Loucy (cell line): ENCODE results near the gene PUDP.
"Not testable (repeated sequence)": the region's sequence is repeated elsewhere in the genome, so short reads cannot be mapped to it uniquely, and the experiment has no call there.

ENCODE experiments used
- H2AFZ ChIP-seq: fragments of 200-600 bp; sonication (generic); 2 replicates; pipeline ENCODE4 v1.6.0; 2016; ENCODE audit warnings: antibody characterized with exemption, mild to moderate bottlenecking, low read length, moderate library complexity
- H3F3A ChIP-seq: fragments of 200-600 bp; 2 replicates; pipeline ENCODE4 v1.6.0; 2016; ENCODE audit warnings: antibody characterized with exemption, low read depth, mild to moderate bottlenecking
- H3K27me3 ChIP-seq: fragments of 200-600 bp; sonication (generic); 2 replicates; pipeline ENCODE4 v1.6.1; 2014; ENCODE audit warnings: low read length, mild to moderate bottlenecking; ENCODE audit not compliant: insufficient read depth, poor library complexity, severe bottlenecking
- H3K36me3 ChIP-seq: fragments of 200-600 bp; sonication (generic); 2 replicates; pipeline ENCODE4 v1.6.1; 2016; ENCODE audit warnings: low read length; ENCODE audit not compliant: insufficient read depth
- H3K4me1 ChIP-seq: fragments of 200-600 bp; sonication (generic); 2 replicates; pipeline ENCODE4 v1.5.1; 2014; ENCODE audit warnings: low read length, mild to moderate bottlenecking; ENCODE audit not compliant: insufficient read depth, poor library complexity, severe bottlenecking
- H3K4me2 ChIP-seq: fragments of 200-600 bp; sonication (generic); 2 replicates; pipeline ENCODE4 v1.6.0; 2014; ENCODE audit warnings: antibody characterized with exemption, low read length, low read depth, mild to moderate bottlenecking; ENCODE audit not compliant: poor library complexity, severe bottlenecking
- H3K4me3 ChIP-seq: fragments of 200-600 bp; sonication (generic); 2 replicates; pipeline ENCODE4 v1.5.1; 2014; ENCODE audit warnings: low read length, mild to moderate bottlenecking, mixed read lengths; ENCODE audit not compliant: poor library complexity, severe bottlenecking
- H3K79me2 ChIP-seq: fragments of 200-600 bp; sonication (generic); 2 replicates; pipeline ENCODE4 v1.6.1; 2014; ENCODE audit warnings: low read length; ENCODE audit not compliant: insufficient read depth
- H3K9ac ChIP-seq: fragments of 200-600 bp; sonication (generic); 2 replicates; pipeline ENCODE4 v1.6.0; 2014; ENCODE audit warnings: mild to moderate bottlenecking, low read depth, low read length, moderate library complexity; ENCODE audit not compliant: poor library complexity, severe bottlenecking
- H3K9me2 ChIP-seq: fragments of 200-600 bp; sonication (generic); replicated peaks from 2 replicates; pipeline ENCODE4 v1.6.1; 2016; ENCODE audit warnings: low read depth, low read length, mixed read lengths
- H3K9me3 ChIP-seq: fragments of 200-600 bp; sonication (generic); 2 replicates; pipeline ENCODE4 v1.6.1; 2014; ENCODE audit warnings: mild to moderate bottlenecking, antibody characterized with exemption, low read length, low read depth; ENCODE audit not compliant: insufficient read depth
- H4K20me1 ChIP-seq: fragments of 200-600 bp; sonication (generic); 2 replicates; pipeline ENCODE4 v1.6.0; 2014; ENCODE audit warnings: antibody characterized with exemption, low read length, mild to moderate bottlenecking; ENCODE audit not compliant: insufficient read depth, poor library complexity, severe bottlenecking
- EZH2phosphoT487 ChIP-seq: fragments of 200-600 bp; IDR thresholded peaks from 2 replicates; pipeline ENCODE4 v1.6.1; 2018; ENCODE audit warnings: antibody characterized with exemption, mild to moderate bottlenecking, moderate library complexity, borderline replicate concordance
- TF ChIP-seq, protein P1 (sequence below): fragments of 200-600 bp; sonication (generic); conservative IDR thresholded peaks from 2 replicates; pipeline ENCODE4 v1.5.1; 2014; ENCODE audit warnings: mild to moderate bottlenecking, antibody characterized with exemption, low read length

PUDP gene

DNA sequence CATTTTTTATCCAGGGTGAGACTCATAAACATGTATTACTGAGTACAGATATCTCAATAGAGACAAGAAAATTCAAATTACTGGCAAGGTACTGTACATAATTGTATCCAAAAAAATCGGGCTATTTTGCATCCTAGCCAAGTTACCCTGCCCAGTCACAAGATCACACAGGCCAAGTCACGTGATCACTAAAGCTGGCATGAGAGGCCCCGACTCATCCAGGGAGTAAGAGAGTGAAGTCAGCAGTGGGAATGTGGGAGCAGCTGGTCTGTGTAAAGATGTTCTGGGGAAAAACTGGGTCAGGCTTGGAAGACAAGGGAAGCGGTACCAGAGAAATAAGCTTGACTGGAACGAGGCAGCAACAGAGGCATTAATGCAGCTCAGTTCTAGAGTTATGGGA, 119.7 kb downstream of the PUDP start:
- no peaks in the 10 kb centered on the region for H3F3A ChIP-seq
- H3K9me3 ChIP-seq: no peaks in the 10 kb centered on the region
- H4K20me1 ChIP-seq: no peaks in the 10 kb centered on the region
- H3K4me1 ChIP-seq: no peaks in the 10 kb centered on the region
- no peak overlapping the region for H3K4me3 ChIP-seq
- H3K9me2 ChIP-seq: no peaks in the 10 kb centered on the region
- TF ChIP-seq, protein P1, sequence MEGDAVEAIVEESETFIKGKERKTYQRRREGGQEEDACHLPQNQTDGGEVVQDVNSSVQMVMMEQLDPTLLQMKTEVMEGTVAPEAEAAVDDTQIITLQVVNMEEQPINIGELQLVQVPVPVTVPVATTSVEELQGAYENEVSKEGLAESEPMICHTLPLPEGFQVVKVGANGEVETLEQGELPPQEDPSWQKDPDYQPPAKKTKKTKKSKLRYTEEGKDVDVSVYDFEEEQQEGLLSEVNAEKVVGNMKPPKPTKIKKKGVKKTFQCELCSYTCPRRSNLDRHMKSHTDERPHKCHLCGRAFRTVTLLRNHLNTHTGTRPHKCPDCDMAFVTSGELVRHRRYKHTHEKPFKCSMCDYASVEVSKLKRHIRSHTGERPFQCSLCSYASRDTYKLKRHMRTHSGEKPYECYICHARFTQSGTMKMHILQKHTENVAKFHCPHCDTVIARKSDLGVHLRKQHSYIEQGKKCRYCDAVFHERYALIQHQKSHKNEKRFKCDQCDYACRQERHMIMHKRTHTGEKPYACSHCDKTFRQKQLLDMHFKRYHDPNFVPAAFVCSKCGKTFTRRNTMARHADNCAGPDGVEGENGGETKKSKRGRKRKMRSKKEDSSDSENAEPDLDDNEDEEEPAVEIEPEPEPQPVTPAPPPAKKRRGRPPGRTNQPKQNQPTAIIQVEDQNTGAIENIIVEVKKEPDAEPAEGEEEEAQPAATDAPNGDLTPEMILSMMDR: no peak
- TF ChIP-seq EZH2phosphoT487: no peak
- H3K79me2 ChIP-seq: no peaks in the 10 kb centered on the region
- no peaks in the 10 kb centered on the region for H3K27me3 ChIP-seq
- H2AFZ ChIP-seq: no peak overlapping the region
- H3K4me2 ChIP-seq: no peak overlapping the region
- no peaks in the 10 kb centered on the region for H3K36me3 ChIP-seq
- no peak overlapping the region for H3K9ac ChIP-seq

- Histone ChIP-seq H3F3A (no peaks in the 10 kb centered on the region), H4K20me1 (no peaks in the 10 kb centered on the region), H2AFZ (no peak overlapping the region), H3K9me3 (no peaks in the 10 kb centered on the region), H3K27me3 (no peaks in the 10 kb centered on the region), H3K9ac (no peak overlapping the region), H3K4me1 (no peaks in the 10 kb centered on the region), H3K4me3 (no peak overlapping the region), H3K36me3 (no peaks in the 10 kb centered on the region), H3K4me2 (no peak overlapping the region), H3K79me2 (no peaks in the 10 kb centered on the region), H3K9me2 (no peaks in the 10 kb centered on the region)
- no peak for TF ChIP-seq EZH2phosphoT487
- TF ChIP-seq, protein P1: no peak
Observed at GRCh38 chrX:7027071-7027470, 120.9 kb downstream of the PUDP start.

DNA sequence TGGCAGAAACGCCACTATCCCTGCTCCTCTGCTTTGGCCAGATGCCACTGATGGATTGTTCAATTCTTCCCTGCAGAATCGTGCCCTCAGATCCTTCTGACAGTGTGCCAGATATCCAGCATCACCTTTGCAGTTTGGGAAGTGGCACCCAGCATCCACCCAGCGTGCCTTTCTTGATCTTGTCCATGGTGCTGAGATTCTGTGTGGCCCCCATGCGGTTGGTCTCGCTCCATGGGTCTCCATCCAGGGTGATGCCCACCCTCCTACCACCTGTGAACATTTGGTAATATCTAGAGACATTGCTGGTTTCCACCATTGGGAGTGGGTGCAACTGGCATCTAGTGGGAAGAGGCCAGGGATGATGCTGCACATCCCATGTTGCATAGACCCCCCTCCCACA, 121.6 kb downstream of the PUDP start:
- not testable (repeated sequence) for H3K9ac ChIP-seq, H3K9me2 ChIP-seq, H3F3A ChIP-seq, H3K4me2 ChIP-seq, H4K20me1 ChIP-seq, H3K9me3 ChIP-seq, H2AFZ ChIP-seq, H3K79me2 ChIP-seq, H3K4me3 ChIP-seq, H3K36me3 ChIP-seq, H3K4me1 ChIP-seq, H3K27me3 ChIP-seq

- Histone ChIP-seq H3K4me2 (no peak overlapping the region), H3K4me3 (no peak overlapping the region), H3K9ac (no peak overlapping the region), H3K27me3 (no peaks in the 10 kb centered on the region), H3K36me3 (no peaks in the 10 kb centered on the region), H3K9me2 (no peaks in the 10 kb centered on the region), H3K4me1 (no peaks in the 10 kb centered on the region), H4K20me1 (no peaks in the 10 kb centered on the region), H2AFZ (no peak overlapping the region), H3K79me2 (no peaks in the 10 kb centered on the region), H3K9me3 (no peaks in the 10 kb centered on the region), H3F3A (no peaks in the 10 kb centered on the region)
- TF ChIP-seq, protein P1: no peak
- no peak for TF ChIP-seq EZH2phosphoT487
Observed at GRCh38 chrX:7025471-7025870, 122.5 kb downstream of the PUDP start.
